ENCODE results near the gene CCS. TPM values are rescaled to one million over a fixed set of nuclear protein-coding genes. Genes with fewer than 3 reads are reported as not detected.

CCS gene
- total RNA-seq, 4 donors from 2014 or later: 12.7 to 27.5 (median 21.2) TPM

DNA sequence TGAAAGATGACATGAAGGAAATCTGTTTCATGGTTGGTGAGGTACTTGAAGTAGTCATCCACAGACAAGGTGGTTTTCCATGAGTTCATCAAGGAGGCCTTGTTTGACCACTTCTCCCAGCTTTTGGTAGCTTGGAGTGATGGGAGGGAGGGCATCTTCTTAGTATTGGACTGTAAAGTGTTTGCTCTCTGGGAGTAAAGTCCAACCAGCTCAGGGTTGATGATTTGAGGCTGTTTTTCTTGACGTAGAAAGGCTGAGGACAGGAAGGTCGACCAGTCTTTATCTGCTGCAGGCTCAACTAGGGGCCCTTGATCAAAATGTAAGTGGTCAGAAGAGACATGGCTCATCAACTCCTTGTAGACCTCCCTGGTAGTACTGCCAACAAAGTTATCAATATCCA lies 1.8 kb upstream of the CCS start:
- peaks cover 18 to 42% (median 28%) of the 10 kb centered on the region in 3 donors for H3K4me1 ChIP-seq
- no peak overlapping the region for H3K27ac ChIP-seq
- intact Hi-C loops (cut with DNase I): no loop called here
- no peaks in the 10 kb centered on the region for H3K36me3 ChIP-seq
- DNase-seq: no peak
- no peak for TF ChIP-seq POLR2A (IDR thresholded peaks at IDR 0.05)
- TF ChIP-seq, protein P1, sequence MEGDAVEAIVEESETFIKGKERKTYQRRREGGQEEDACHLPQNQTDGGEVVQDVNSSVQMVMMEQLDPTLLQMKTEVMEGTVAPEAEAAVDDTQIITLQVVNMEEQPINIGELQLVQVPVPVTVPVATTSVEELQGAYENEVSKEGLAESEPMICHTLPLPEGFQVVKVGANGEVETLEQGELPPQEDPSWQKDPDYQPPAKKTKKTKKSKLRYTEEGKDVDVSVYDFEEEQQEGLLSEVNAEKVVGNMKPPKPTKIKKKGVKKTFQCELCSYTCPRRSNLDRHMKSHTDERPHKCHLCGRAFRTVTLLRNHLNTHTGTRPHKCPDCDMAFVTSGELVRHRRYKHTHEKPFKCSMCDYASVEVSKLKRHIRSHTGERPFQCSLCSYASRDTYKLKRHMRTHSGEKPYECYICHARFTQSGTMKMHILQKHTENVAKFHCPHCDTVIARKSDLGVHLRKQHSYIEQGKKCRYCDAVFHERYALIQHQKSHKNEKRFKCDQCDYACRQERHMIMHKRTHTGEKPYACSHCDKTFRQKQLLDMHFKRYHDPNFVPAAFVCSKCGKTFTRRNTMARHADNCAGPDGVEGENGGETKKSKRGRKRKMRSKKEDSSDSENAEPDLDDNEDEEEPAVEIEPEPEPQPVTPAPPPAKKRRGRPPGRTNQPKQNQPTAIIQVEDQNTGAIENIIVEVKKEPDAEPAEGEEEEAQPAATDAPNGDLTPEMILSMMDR (IDR thresholded peaks at IDR 0.05): no peak
- 64 to 100% methylated on average over 1 to 2 of the region's 2 CpGs for whole genome bisulfite sequencing, 2 donors
- H3K9me3 ChIP-seq: no peaks in the 10 kb centered on the region
- no peak overlapping the region for H3K4me3 ChIP-seq
- H3K27me3 ChIP-seq: no peaks in the 10 kb centered on the region

DNA sequence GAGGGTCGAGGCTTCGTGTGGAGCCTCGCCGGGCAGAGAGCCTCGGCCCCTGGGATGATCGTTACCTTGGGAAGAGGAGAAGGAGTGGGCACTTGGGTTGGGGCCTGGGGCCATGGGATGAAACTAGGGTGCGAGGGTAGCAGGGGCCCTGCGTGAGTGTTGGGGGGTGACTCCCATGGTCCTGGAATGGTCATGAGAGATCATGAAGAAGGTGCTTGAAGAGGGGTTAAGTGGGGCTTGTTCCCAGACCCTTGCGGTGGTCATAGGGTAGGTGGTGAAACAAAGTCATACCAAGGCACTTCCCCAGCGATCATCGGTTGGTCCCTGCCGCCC lies 284 bp downstream of the CCS start:
- no peak for DNase-seq
- H3K36me3 ChIP-seq: no peaks in the 10 kb centered on the region
- TF ChIP-seq, protein P1 (IDR thresholded peaks at IDR 0.05): no peak
- TF ChIP-seq POLR2A (IDR thresholded peaks at IDR 0.05): no peak
- H3K4me3 ChIP-seq: peak overlapping the region; percentile 44 to 81 (median 74)
- peaks cover 18 to 44% (median 28%) of the 10 kb centered on the region in 3 donors for H3K4me1 ChIP-seq
- H3K9me3 ChIP-seq: no peaks in the 10 kb centered on the region
- H3K27ac ChIP-seq: peak overlapping the region; percentile 75 to 94 (median 90)
- intact Hi-C loops (cut with DNase I): no loop called here
- H3K27me3 ChIP-seq: no peaks in the 10 kb centered on the region
- 7 to 13% methylated on average over 4 to 12 of the region's 12 CpGs for WGBS, 2 donors

DNA sequence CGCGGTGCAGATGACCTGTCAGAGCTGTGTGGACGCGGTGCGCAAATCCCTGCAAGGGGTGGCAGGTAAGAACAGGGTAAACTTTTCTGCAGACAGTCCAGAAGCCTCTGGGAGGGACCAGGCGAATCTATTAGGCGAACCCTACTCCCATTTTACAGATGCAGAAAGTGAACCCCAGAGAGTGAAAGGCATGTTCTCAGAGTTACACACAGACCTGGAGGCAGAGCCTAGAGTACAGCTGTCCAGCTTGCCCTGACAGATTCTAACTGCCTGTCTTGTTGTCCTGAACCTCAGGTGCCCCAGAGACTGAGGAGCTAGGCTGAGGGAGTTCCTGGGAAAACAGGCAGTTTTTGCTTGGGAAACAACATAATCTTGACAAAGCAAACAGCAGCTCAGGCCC lies 665 bp downstream of the CCS start:
- Histone ChIP-seq H3K36me3 (peaks cover 0 to under 1% (median 0%) of the 10 kb centered on the region in 3 donors), H3K27me3 (no peaks in the 10 kb centered on the region), H3K27ac (peak overlapping the region; percentile 75 to 94 (median 90)), H3K9me3 (no peaks in the 10 kb centered on the region), H3K4me3 (peak overlapping the region; percentile 44 to 81 (median 74)), H3K4me1 (peaks cover 18 to 44% (median 28%) of the 10 kb centered on the region in 3 donors)
- no peak for DNase-seq
- 50 to 62% methylated on average over 6 to 7 of the region's 7 CpGs for WGBS, 2 donors
- TF ChIP-seq POLR2A (IDR thresholded peaks at IDR 0.05): no peak
- TF ChIP-seq, protein P1 (IDR thresholded peaks at IDR 0.05): no peak
- intact Hi-C loops (cut with DNase I): no loop called here

DNA sequence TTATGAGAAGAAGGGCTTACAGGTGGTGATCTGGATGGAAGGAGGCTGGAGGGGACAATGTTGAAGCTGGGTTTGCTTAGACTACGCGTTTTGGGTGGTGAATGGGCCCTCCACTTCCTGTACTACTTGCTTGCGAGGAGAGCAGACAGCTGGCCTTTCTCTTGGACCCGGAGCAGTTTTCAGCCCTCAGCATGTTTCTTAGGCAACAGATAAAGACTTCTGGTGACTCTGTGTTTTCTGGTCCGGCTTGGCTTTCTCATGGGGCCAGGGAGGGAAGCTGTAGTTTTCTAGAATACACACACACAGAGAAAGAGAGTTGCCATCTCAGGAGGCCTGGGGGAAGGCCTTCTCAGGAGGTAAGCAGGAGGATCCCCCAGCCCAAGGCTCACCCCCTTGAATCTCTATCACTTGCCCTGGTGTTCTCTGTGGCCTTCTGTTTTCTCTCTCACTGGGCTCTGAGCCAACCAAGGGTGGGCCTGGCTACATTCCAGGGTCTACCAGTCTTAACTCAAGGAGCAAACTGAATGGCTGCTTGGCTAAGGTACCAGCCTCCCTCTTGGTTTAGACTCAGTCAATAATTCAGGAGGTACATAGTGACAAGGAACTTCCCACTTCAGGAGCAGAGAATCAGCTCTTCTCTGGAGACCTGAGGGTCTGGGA lies 2.4 kb downstream of the CCS start:
- peaks cover 0 to 18% (median 0%) of the 10 kb centered on the region in 3 donors for H3K36me3 ChIP-seq
- H3K27ac ChIP-seq: peak overlapping the region in 3 of 4 donors; percentile 38 to 81 (median 72)
- peaks cover 18 to 44% (median 28%) of the 10 kb centered on the region in 3 donors for H3K4me1 ChIP-seq
- no peak for DNase-seq
- H3K27me3 ChIP-seq: no peaks in the 10 kb centered on the region
- H3K4me3 ChIP-seq: peak overlapping the region in 1 of 4 donors; percentile 13
- 33 to 68% methylated on average over 4 to 5 of the region's 5 CpGs for WGBS, 2 donors
- intact Hi-C loops (cut with DNase I): no loop called here
- H3K9me3 ChIP-seq: no peaks in the 10 kb centered on the region
- TF ChIP-seq, protein P1 (IDR thresholded peaks at IDR 0.05): no peak
- TF ChIP-seq POLR2A (IDR thresholded peaks at IDR 0.05): no peak

DNA sequence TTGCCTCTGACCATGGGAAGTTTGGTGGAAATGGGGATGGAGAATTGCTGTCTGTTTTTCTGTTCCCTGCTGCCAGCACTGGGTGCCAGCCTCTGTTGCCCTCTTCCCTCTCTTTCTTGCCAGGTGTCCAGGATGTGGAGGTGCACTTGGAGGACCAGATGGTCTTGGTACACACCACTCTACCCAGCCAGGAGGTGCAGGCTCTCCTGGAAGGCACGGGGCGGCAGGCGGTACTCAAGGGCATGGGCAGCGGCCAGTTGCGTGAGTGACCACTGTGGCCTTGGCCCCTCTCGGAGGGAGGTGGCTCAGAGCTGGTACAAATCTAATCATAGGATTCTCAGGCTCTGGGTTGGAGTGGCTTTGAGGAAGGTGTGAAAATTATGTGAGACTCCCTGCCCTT lies 6.0 kb downstream of the CCS start:
- Histone ChIP-seq H3K27me3 (no peaks in the 10 kb centered on the region), H3K4me3 (no peak overlapping the region), H3K36me3 (peaks cover 0 to 49% (median 0%) of the 10 kb centered on the region in 3 donors), H3K4me1 (peaks cover under 1 to 32% (median 17%) of the 10 kb centered on the region in 3 donors), H3K9me3 (no peaks in the 10 kb centered on the region), H3K27ac (no peak overlapping the region)
- intact Hi-C loops (cut with DNase I): no loop called here
- no peak for DNase-seq
- 90% methylated on average over 2 of the region's 6 CpGs; no CpG with 5 or more reads in 1 of the 2 donors for WGBS, 2 donors
- TF ChIP-seq POLR2A (IDR thresholded peaks at IDR 0.05): no peak
- TF ChIP-seq, protein P1 (IDR thresholded peaks at IDR 0.05): no peak

All from esophagus squamous epithelium (tissue), 5 donors.